ENCODE results near the gene TMSB15A.

DNA sequence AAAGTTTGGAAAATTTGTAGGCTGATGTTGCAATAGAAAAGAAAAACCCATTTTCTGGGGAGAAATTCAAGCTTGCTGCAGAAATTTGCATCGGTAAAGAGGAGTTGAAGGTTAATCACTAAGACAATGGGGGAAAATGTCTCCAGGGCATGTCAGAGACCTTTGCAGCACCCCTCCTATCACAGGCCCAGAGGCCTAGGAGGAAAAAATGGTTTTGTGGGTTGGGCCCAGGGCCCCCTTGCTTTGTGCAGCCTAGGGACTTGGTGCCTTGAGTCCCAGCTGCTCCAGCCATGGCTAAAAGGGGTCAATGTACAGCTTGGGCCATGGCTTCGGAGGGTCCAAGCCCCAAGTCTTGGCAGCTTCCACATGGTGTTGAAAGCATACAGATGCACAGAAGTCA is 17.8 kb downstream of the TMSB15A start:
- TF ChIP-seq, protein P1, sequence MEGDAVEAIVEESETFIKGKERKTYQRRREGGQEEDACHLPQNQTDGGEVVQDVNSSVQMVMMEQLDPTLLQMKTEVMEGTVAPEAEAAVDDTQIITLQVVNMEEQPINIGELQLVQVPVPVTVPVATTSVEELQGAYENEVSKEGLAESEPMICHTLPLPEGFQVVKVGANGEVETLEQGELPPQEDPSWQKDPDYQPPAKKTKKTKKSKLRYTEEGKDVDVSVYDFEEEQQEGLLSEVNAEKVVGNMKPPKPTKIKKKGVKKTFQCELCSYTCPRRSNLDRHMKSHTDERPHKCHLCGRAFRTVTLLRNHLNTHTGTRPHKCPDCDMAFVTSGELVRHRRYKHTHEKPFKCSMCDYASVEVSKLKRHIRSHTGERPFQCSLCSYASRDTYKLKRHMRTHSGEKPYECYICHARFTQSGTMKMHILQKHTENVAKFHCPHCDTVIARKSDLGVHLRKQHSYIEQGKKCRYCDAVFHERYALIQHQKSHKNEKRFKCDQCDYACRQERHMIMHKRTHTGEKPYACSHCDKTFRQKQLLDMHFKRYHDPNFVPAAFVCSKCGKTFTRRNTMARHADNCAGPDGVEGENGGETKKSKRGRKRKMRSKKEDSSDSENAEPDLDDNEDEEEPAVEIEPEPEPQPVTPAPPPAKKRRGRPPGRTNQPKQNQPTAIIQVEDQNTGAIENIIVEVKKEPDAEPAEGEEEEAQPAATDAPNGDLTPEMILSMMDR (IDR thresholded peaks at IDR 0.05; ENCODE audit: low read depth, low read length, poor library complexity, severe bottlenecking) = no peak
- TF ChIP-seq EZH2phosphoT487 (IDR thresholded peaks at IDR 0.05; ENCODE audit: borderline replicate concordance, low read length) = no peak

Measured in DOHH2 (cell line).